ENCODE results near the gene PLPP6. TPM values are rescaled to one million over a fixed set of nuclear protein-coding genes. Genes with fewer than 3 reads are reported as not detected.
"Not testable (repeated sequence)": the region's sequence is repeated elsewhere in the genome, so short reads cannot be mapped to it uniquely, and the experiment has no call there.

PLPP6 gene
- total and polyA plus RNA-seq, 2 donors (not counting 1 experiment from before 2014, with no cell fraction given) = 8.9 to 9.1 TPM

DNA sequence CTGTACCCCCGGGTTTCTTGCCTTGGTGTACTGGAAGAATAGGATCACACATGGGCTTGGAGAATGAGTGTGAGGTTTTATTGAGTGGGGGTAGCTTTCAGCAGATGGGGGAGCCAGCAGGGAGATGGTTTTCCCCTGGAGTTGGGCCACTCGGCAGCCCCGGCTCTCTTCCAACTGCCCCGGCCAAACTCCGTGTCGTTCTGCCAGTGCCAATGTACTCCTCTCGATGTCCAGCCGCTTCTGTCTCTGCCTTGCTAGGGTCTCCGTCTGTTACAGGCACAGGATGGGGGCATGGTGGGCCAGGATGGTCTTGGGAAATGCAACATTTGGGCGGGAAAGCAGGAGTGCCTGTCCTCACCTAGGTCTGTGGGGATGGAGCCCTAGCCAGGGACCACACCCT is 7.6 kb upstream of the PLPP6 start:
- TF ChIP-seq EZH2 (IDR thresholded peaks at IDR 0.05; ENCODE audit: low read length, missing control alignments) (no peak), CTCF (conservative IDR thresholded peaks at IDR 0.05 in 1 of 2, IDR thresholded peaks at IDR 0.05 in 1 of 2; ENCODE audit: low read depth in 1 of 2, low read length in 2 of 2) (no peak)
- Histone ChIP-seq H4K20me1 (ENCODE audit: control insufficient read depth, extremely low read depth, insufficient read depth, low read length) (no peaks in the 10 kb centered on the region), H3K27ac (ENCODE audit: insufficient read depth, low read length) (no peak overlapping the region), H3K4me1 (ENCODE audit: control insufficient read depth, extremely low read depth, insufficient read depth, low read length) (no peaks in the 10 kb centered on the region), H3K36me3 (ENCODE audit: control insufficient read depth, insufficient read depth, low read length) (no peaks in the 10 kb centered on the region), H3K4me3 (replicated peaks in 1 of 4; ENCODE audit: control extremely low read depth in 1 of 4, insufficient read depth in 1 of 4, low read depth in 3 of 4, low read length in 4 of 4) (no peak overlapping the region), H2AFZ (ENCODE audit: low read length) (no peak overlapping the region), H3K4me2 (ENCODE audit: extremely low read depth, insufficient read depth, low read length) (no peak overlapping the region), H3K27me3 (ENCODE audit: control insufficient read depth, insufficient read depth, low read length) (no peaks in the 10 kb centered on the region), H3K9ac (ENCODE audit: insufficient read depth, low read length) (no peak overlapping the region), H3K9me3 (ENCODE audit: control insufficient read depth, insufficient read depth, low read depth, low read length) (no peaks in the 10 kb centered on the region), H3K79me2 (ENCODE audit: control insufficient read depth, insufficient read depth, low read length) (no peaks in the 10 kb centered on the region)
- no peak for DNase-seq (ENCODE audit: low read depth in 2 of 2)

GRCh38 chr9:4656196-4656595 is 5.9 kb upstream of the PLPP6 start:
- not testable (repeated sequence) for H3K36me3 ChIP-seq (ENCODE audit: control insufficient read depth, insufficient read depth, low read length); H3K9me3 ChIP-seq (ENCODE audit: control insufficient read depth, insufficient read depth, low read depth, low read length); H4K20me1 ChIP-seq (ENCODE audit: control insufficient read depth, extremely low read depth, insufficient read depth, low read length); H3K4me3 ChIP-seq (replicated peaks in 1 of 4; ENCODE audit: control extremely low read depth in 1 of 4, insufficient read depth in 1 of 4, low read depth in 3 of 4, low read length in 4 of 4); H3K4me2 ChIP-seq (ENCODE audit: extremely low read depth, insufficient read depth, low read length); H2AFZ ChIP-seq (ENCODE audit: low read length); H3K9ac ChIP-seq (ENCODE audit: insufficient read depth, low read length); H3K79me2 ChIP-seq (ENCODE audit: control insufficient read depth, insufficient read depth, low read length); H3K4me1 ChIP-seq (ENCODE audit: control insufficient read depth, extremely low read depth, insufficient read depth, low read length); DNase-seq (ENCODE audit: low read depth in 2 of 2); H3K27ac ChIP-seq (ENCODE audit: insufficient read depth, low read length); H3K27me3 ChIP-seq (ENCODE audit: control insufficient read depth, insufficient read depth, low read length)

GRCh38 chr9:4656621-4657020 is 5.5 kb upstream of the PLPP6 start:
- DNase-seq (ENCODE audit: low read depth in 2 of 2) = no peak
- TF ChIP-seq CTCF (conservative IDR thresholded peaks at IDR 0.05 in 1 of 2, IDR thresholded peaks at IDR 0.05 in 1 of 2; ENCODE audit: low read depth in 1 of 2, low read length in 2 of 2) (no peak), EZH2 (IDR thresholded peaks at IDR 0.05; ENCODE audit: low read length, missing control alignments) (no peak)
- Histone ChIP-seq H3K4me3 (replicated peaks in 1 of 4; ENCODE audit: control extremely low read depth in 1 of 4, insufficient read depth in 1 of 4, low read depth in 3 of 4, low read length in 4 of 4) (no peak overlapping the region), H3K79me2 (ENCODE audit: control insufficient read depth, insufficient read depth, low read length) (no peaks in the 10 kb centered on the region), H3K9me3 (ENCODE audit: control insufficient read depth, insufficient read depth, low read depth, low read length) (no peaks in the 10 kb centered on the region), H3K4me1 (ENCODE audit: control insufficient read depth, extremely low read depth, insufficient read depth, low read length) (peaks cover 6% of the 10 kb centered on the region), H3K36me3 (ENCODE audit: control insufficient read depth, insufficient read depth, low read length) (no peaks in the 10 kb centered on the region), H3K4me2 (ENCODE audit: extremely low read depth, insufficient read depth, low read length) (no peak overlapping the region), H3K9ac (ENCODE audit: insufficient read depth, low read length) (no peak overlapping the region), H2AFZ (ENCODE audit: low read length) (no peak overlapping the region), H3K27ac (ENCODE audit: insufficient read depth, low read length) (no peak overlapping the region), H4K20me1 (ENCODE audit: control insufficient read depth, extremely low read depth, insufficient read depth, low read length) (no peaks in the 10 kb centered on the region), H3K27me3 (ENCODE audit: control insufficient read depth, insufficient read depth, low read length) (no peaks in the 10 kb centered on the region)

Data from fibroblast of lung (primary cell).